ENCODE results near the gene HMGCLL1.

The HMGCLL1 gene

DNA sequence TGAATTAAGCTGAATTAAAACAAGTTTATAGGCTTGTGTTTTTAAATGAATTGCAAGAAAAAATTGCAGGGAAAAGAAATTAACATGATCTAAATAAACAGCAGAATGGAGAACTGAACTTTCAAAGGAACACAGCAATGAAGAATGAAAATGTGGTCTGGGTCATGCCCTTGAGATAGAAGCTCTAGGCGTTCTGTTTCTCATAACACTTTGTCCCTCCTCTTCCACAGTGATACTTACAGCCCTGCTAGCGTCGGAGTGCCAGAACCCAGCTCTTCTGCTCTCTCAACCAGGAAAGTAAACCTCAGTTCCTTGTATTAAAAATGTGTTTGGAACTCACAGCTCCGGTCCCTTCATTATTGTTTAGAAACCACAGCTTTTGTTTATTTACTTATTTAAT lies 11.4 kb downstream of the HMGCLL1 start:
- Histone ChIP-seq H3K9me3 (no peaks in the 10 kb centered on the region), H3K27me3 (no peaks in the 10 kb centered on the region), H3K4me3 (ENCODE audit: low read depth, low read length) (no peak overlapping the region), H3K36me3 (no peaks in the 10 kb centered on the region), H3K4me1 (peaks cover 7% of the 10 kb centered on the region)
- TF ChIP-seq, protein P1, sequence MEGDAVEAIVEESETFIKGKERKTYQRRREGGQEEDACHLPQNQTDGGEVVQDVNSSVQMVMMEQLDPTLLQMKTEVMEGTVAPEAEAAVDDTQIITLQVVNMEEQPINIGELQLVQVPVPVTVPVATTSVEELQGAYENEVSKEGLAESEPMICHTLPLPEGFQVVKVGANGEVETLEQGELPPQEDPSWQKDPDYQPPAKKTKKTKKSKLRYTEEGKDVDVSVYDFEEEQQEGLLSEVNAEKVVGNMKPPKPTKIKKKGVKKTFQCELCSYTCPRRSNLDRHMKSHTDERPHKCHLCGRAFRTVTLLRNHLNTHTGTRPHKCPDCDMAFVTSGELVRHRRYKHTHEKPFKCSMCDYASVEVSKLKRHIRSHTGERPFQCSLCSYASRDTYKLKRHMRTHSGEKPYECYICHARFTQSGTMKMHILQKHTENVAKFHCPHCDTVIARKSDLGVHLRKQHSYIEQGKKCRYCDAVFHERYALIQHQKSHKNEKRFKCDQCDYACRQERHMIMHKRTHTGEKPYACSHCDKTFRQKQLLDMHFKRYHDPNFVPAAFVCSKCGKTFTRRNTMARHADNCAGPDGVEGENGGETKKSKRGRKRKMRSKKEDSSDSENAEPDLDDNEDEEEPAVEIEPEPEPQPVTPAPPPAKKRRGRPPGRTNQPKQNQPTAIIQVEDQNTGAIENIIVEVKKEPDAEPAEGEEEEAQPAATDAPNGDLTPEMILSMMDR (IDR thresholded peaks at IDR 0.05; ENCODE audit: low read depth, low read length) = no peak
- DNase-seq = no peak

DNA sequence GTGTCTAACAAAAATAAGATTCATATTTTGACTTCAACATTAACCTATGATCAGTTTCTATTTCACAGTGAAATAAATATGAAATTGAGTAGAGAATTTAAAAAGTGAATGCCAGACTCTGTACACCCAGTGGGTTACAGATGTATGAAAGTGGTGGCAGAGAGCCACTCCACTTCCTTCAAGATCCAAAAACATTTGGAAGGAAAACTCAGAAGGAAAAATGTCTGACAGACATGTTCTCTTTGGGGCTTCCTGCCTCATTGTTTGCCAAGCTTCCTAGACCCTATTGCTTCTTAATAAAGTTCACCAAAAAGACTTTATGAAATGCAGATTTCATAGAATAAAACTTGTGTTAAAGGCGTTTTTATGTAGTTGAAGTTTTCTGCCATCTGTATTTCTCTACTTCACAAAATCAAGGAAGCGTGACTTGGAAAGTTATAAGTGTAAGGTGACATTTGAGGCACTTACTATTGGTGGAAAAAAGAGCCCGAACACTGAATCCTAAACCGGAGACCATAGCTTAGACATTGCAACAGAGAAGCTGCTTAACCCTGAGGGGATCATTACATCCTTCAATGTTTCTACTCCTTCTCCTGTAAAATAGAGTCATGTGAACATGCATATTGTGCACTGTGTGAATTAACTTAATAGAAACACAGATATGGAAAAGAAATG lies 12.8 kb downstream of the HMGCLL1 start:
- Histone ChIP-seq H3K4me1 (peaks cover 7% of the 10 kb centered on the region), H3K36me3 (no peaks in the 10 kb centered on the region), H3K4me3 (ENCODE audit: low read depth, low read length) (no peak overlapping the region), H3K27me3 (no peaks in the 10 kb centered on the region), H3K9me3 (no peaks in the 10 kb centered on the region)
- DNase-seq = no peak
- TF ChIP-seq, protein P1 (IDR thresholded peaks at IDR 0.05; ENCODE audit: low read depth, low read length) = no peak

DNA sequence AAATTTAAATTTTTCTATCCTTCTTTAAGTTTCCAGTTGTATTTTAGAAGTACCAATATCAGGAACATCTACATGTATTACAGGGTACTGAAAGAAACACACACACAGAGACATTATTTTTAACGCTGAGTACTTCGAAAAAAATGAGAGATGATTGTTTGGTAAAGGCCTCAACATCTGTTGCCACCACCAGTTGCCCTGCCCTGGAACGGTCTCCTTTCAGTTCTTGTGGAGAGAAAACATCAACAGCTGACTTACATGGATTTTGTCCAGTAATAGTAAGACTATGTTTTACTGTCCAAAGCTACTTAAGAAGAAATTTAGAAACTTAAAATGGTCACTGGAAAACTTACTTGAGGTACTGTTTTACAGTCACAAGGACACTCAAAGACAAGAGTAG lies 16.7 kb downstream of the HMGCLL1 start:
- H3K27me3 ChIP-seq = no peaks in the 10 kb centered on the region
- H3K9me3 ChIP-seq = no peaks in the 10 kb centered on the region
- TF ChIP-seq, protein P1 (IDR thresholded peaks at IDR 0.05; ENCODE audit: low read depth, low read length) = no peak
- H3K4me1 ChIP-seq = no peaks in the 10 kb centered on the region
- H3K4me3 ChIP-seq (ENCODE audit: low read depth, low read length) = no peak overlapping the region
- DNase-seq = no peak
- H3K36me3 ChIP-seq = no peaks in the 10 kb centered on the region

DNA sequence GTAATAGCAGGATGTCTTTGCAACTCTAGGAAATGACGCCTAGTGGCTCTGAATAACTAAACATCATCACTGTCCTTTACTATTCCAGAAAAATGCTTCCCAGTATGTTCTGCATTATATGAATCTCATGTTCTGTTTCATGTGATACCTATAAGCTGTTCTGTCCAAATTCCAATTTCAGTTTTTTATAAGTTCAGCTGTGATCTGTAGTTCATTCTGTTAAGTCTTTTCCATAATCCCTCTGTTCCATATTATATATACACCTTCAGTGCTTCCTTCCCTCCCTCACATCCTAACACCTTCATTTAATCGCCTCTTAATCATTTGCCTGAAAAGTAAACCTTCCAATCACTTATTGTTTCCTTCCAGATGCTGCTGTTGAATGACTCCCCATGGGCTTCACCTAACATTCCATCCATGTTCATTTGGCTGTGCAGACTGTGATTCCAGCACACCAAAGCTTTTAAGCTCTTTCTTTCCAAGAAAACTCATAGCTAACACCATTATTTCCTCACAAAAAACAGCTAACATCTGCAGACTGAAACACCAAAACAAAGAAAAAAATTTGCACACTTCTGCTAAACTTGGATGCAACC lies 18.6 kb downstream of the HMGCLL1 start:
- TF ChIP-seq, protein P1 (IDR thresholded peaks at IDR 0.05; ENCODE audit: low read depth, low read length) = no peak
- no peak overlapping the region for H3K4me3 ChIP-seq (ENCODE audit: low read depth, low read length)
- no peaks in the 10 kb centered on the region for H3K27me3 ChIP-seq
- H3K36me3 ChIP-seq = no peaks in the 10 kb centered on the region
- H3K4me1 ChIP-seq = no peaks in the 10 kb centered on the region
- DNase-seq = no peak
- H3K9me3 ChIP-seq = no peaks in the 10 kb centered on the region

DNA sequence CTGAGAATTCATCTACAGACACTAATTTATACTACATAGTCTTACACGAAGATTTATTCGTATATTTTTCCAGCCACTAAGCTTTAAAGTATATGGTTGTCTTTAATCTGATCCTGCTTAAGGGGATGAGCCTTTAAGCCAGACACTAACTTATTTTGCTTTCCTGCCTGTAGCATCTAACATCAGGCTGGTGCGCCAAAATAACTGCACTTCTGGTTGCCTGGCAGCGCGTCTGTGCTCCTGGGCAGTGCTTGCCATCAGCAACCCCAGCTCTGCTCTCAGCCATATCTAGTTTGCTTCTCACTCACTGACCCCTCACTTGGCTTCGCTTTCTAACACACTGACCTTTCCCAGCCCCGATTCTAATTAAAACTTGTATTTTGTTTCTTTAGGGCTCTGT lies 21.8 kb downstream of the HMGCLL1 start:
- H3K9me3 ChIP-seq = no peaks in the 10 kb centered on the region
- DNase-seq = no peak
- H3K27me3 ChIP-seq = no peaks in the 10 kb centered on the region
- TF ChIP-seq, protein P1 (IDR thresholded peaks at IDR 0.05; ENCODE audit: low read depth, low read length) = no peak
- H3K4me3 ChIP-seq (ENCODE audit: low read depth, low read length) = no peak overlapping the region
- no peaks in the 10 kb centered on the region for H3K36me3 ChIP-seq
- no peaks in the 10 kb centered on the region for H3K4me1 ChIP-seq

DNA sequence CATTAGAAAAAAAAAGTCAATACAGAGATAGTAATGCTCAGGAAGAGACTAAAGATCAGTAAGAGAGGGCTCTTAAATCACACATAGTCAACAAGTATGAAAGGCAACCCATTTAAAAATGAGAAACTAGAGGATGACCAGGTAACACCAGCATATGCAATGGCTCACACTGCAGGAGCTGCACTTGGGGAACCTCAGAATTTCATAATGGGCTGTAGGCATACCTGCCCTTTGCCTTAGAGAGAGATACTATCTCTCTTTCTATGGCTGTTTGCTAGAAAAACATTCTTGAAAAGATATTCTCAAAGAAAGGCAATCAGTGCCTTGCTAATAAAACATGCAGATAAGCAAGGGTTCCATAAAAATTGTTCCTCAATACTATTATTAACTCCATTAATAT lies 33.2 kb downstream of the HMGCLL1 start:
- Histone ChIP-seq H3K9me3 (no peaks in the 10 kb centered on the region), H3K27me3 (no peaks in the 10 kb centered on the region), H3K4me3 (ENCODE audit: low read depth, low read length) (no peak overlapping the region), H3K36me3 (no peaks in the 10 kb centered on the region), H3K4me1 (no peaks in the 10 kb centered on the region)
- no peak for DNase-seq
- TF ChIP-seq, protein P1 (IDR thresholded peaks at IDR 0.05; ENCODE audit: low read depth, low read length) = no peak
